ENCODE measurements around the gene RPL41.
"Not testable (repeated sequence)": the region's sequence is repeated elsewhere in the genome, so short reads cannot be mapped to it uniquely, and the experiment has no call there.

The RPL41 gene

GRCh38 chr12:56116267-56117081, at the start of gene RPL41:
Gene RPL41, plus strand, starts transcription at chr12:56116633.
- DNase-seq (ENCODE audit: low read depth): peak; percentile 88

- no peak for DNase-seq (ENCODE audit: low read depth)
Observed at GRCh38 chr12:56071648-56072047, 44.8 kb upstream of the RPL41 start.

- no peak for DNase-seq (ENCODE audit: low read depth)
Observed at GRCh38 chr12:56074396-56074795, 42.0 kb upstream of the RPL41 start.

- not testable (repeated sequence) for DNase-seq (ENCODE audit: low read depth)
Observed at GRCh38 chr12:56077966-56078365, 38.5 kb upstream of the RPL41 start.

GRCh38 chr12:56078427-56078826, 38.0 kb upstream of the RPL41 start:
- DNase-seq (ENCODE audit: low read depth): no peak

GRCh38 chr12:56078931-56079722, 37.3 kb upstream of the RPL41 start:
- DNase-seq (ENCODE audit: low read depth): peak; percentile 23

- peak; percentile 65 for DNase-seq (ENCODE audit: low read depth)
Observed at GRCh38 chr12:56079723-56080555, 36.5 kb upstream of the RPL41 start, which contains the start of gene ERBB3. Gene ERBB3, plus strand, starts transcription at chr12:56080165. Its CDS starts 136 bp downstream, at chr12:56080301.

GRCh38 chr12:56080556-56081138, 35.8 kb upstream of the RPL41 start:
- no peak for DNase-seq (ENCODE audit: low read depth)

- DNase-seq (ENCODE audit: low read depth): no peak
Observed at GRCh38 chr12:56081393-56082347, 34.8 kb upstream of the RPL41 start.

- DNase-seq (ENCODE audit: low read depth): no peak
Observed at GRCh38 chr12:56082382-56082781, 34.1 kb upstream of the RPL41 start.

GRCh38 chr12:56082967-56083366, 33.5 kb upstream of the RPL41 start:
- DNase-seq (ENCODE audit: low read depth): no peak

- no peak for DNase-seq (ENCODE audit: low read depth)
Observed at GRCh38 chr12:56084958-56085543, 31.4 kb upstream of the RPL41 start.

- no peak for DNase-seq (ENCODE audit: low read depth)
Observed at GRCh38 chr12:56086096-56086495, 30.3 kb upstream of the RPL41 start.

- no peak for DNase-seq (ENCODE audit: low read depth)
Observed at GRCh38 chr12:56086608-56087007, 29.8 kb upstream of the RPL41 start.

GRCh38 chr12:56087220-56087619, 29.2 kb upstream of the RPL41 start:
- DNase-seq (ENCODE audit: low read depth): no peak

GRCh38 chr12:56097738-56098137, 18.7 kb upstream of the RPL41 start:
- no peak for DNase-seq (ENCODE audit: low read depth)

GRCh38 chr12:56098592-56098991, 17.8 kb upstream of the RPL41 start:
- DNase-seq (ENCODE audit: low read depth): no peak

GRCh38 chr12:56099787-56100186, 16.6 kb upstream of the RPL41 start:
- no peak for DNase-seq (ENCODE audit: low read depth)

- DNase-seq (ENCODE audit: low read depth): no peak
Observed at GRCh38 chr12:56101045-56101444, 15.4 kb upstream of the RPL41 start.

GRCh38 chr12:56102683-56103065, 13.8 kb upstream of the RPL41 start:
- DNase-seq (ENCODE audit: low read depth): no peak
